NCI-H1694 treated with DMSO at 0.1 percent for 48 hours (cell line): ENCODE data around the gene OTUB2.
A peak's percentile ranks its signal among the peaks of the same experiment; 100 is the strongest.

Source experiments
- DNase-seq: peaks from one replicate; lab custom pipeline; 2025; lab: John Stamatoyannopoulos, UW

Gene OTUB2

GRCh38 chr14:94021416-94022157 lies 4.6 kb upstream of the OTUB2 start:
- DNase-seq, result no peak

- DNase-seq, result no peak
Measured at GRCh38 chr14:94022532-94023411, 3.4 kb upstream of the OTUB2 start.

- no peak for DNase-seq
Measured at GRCh38 chr14:94024549-94024948, 1.6 kb upstream of the OTUB2 start.

- DNase-seq, result no peak
Measured at GRCh38 chr14:94025720-94026119, 420 bp upstream of the OTUB2 start.

- no peak for DNase-seq
Measured at GRCh38 chr14:94026889-94027469, 839 bp downstream of the OTUB2 start.

- no peak for DNase-seq
Measured at GRCh38 chr14:94027566-94028449, 1.7 kb downstream of the OTUB2 start.

- no peak for DNase-seq
Measured at GRCh38 chr14:94028450-94028826, 2.3 kb downstream of the OTUB2 start.

- DNase-seq, result no peak
Measured at GRCh38 chr14:94029265-94029664, 3.1 kb downstream of the OTUB2 start.

GRCh38 chr14:94029671-94030203 lies 3.6 kb downstream of the OTUB2 start:
- no peak for DNase-seq

GRCh38 chr14:94030571-94030970 lies 4.4 kb downstream of the OTUB2 start:
- no peak for DNase-seq

- no peak for DNase-seq
Measured at GRCh38 chr14:94031161-94031882, 5.2 kb downstream of the OTUB2 start.

- DNase-seq, result no peak
Measured at GRCh38 chr14:94031883-94032279, 5.7 kb downstream of the OTUB2 start.

GRCh38 chr14:94034886-94035285 lies 8.7 kb downstream of the OTUB2 start:
- no peak for DNase-seq

- DNase-seq, result peak; percentile 75
Measured at GRCh38 chr14:94036313-94037167, 10.4 kb downstream of the OTUB2 start.

- DNase-seq, result no peak
Measured at GRCh38 chr14:94037954-94038353, 11.8 kb downstream of the OTUB2 start.

GRCh38 chr14:94038510-94038909 lies 12.4 kb downstream of the OTUB2 start:
- no peak for DNase-seq

GRCh38 chr14:94038921-94039629 lies 12.9 kb downstream of the OTUB2 start:
- DNase-seq, result no peak

GRCh38 chr14:94040247-94040646 lies 14.1 kb downstream of the OTUB2 start:
- no peak for DNase-seq

- no peak for DNase-seq
Measured at GRCh38 chr14:94040796-94041195, 14.7 kb downstream of the OTUB2 start.
